Common myeloid progenitor, CD34-positive (primary cell): ENCODE results near the gene F2R.

ENCODE experiments used
- CTCF ChIA-PET: fragments of 350-600 bp; sonication (Branson Sonifier 250); formaldehyde crosslinking; loops from one replicate; lab custom pipeline; 2021; ENCODE audit warnings: antibody characterized with exemption; lab: Charles Lee
- POLR2A ChIA-PET: fragments of 350-600 bp; sonication (Branson Sonifier 250); formaldehyde crosslinking; loops from one replicate; lab custom pipeline; 2021; ENCODE audit warnings: antibody characterized with exemption; lab: Charles Lee
- DNase-seq, 3 donors: peaks; one replicate each; pipeline versions ENCODE4 v3.0.0 to v3.0.0-alpha.2; 2013
- H3K27ac ChIP-seq, 2 experiments: 1 replicate in 1 of 2; 2 replicates in 1 of 2; pipeline ENCODE4 v1.7.0; 2013; ENCODE audit warnings: inconsistent platforms in 2 of 2, low read length in 2 of 2, mild to moderate bottlenecking in 2 of 2, low read depth in 1 of 2, moderate library complexity in 1 of 2; ENCODE audit not compliant: severe bottlenecking in 2 of 2, insufficient read depth in 1 of 2, poor library complexity in 1 of 2
- H3K27me3 ChIP-seq, 5 experiments: replicated peaks in 2 of 5; 1 replicate in 3 of 5; 2 replicates in 2 of 5; pipeline versions ENCODE4 v1.6.1 to v1.7.0; 2013; ENCODE audit warnings: low read length in 4 of 5, mild to moderate bottlenecking in 2 of 5, moderate library complexity in 2 of 5, inconsistent platforms in 1 of 5; ENCODE audit not compliant: insufficient read depth in 5 of 5, control insufficient read depth in 4 of 5
- H3K36me3 ChIP-seq, 4 experiments: 1 replicate in 2 of 4; 2 replicates in 2 of 4; pipeline versions ENCODE4 v1.6.1 to v1.7.0; 2013; ENCODE audit warnings: low read length in 3 of 4, control low read depth in 1 of 4, mild to moderate bottlenecking in 1 of 4; ENCODE audit not compliant: control insufficient read depth in 4 of 4, insufficient read depth in 4 of 4
- H3K4me1 ChIP-seq, 4 experiments: 1 replicate in 3 of 4; 2 replicates in 1 of 4; pipeline versions ENCODE4 v1.6.1 to v1.7.1; 2013; ENCODE audit warnings: low read length in 3 of 4, mild to moderate bottlenecking in 3 of 4, control low read depth in 1 of 4, inconsistent platforms in 1 of 4, moderate library complexity in 1 of 4; ENCODE audit not compliant: control insufficient read depth in 4 of 4, insufficient read depth in 4 of 4; ENCODE audit errors: control extremely low read depth in 1 of 4
- H3K4me3 ChIP-seq, 7 experiments: 1 replicate in 4 of 7; 2 replicates in 3 of 7; pipeline versions ENCODE4 v1.5.1 to v1.7.0; 2013; ENCODE audit warnings: mild to moderate bottlenecking in 7 of 7, low read length in 6 of 7, moderate library complexity in 6 of 7, inconsistent platforms in 2 of 7, low read depth in 2 of 7, control low read depth in 1 of 7; ENCODE audit not compliant: insufficient read depth in 4 of 7, control insufficient read depth in 1 of 7; ENCODE audit errors: extremely low read depth in 1 of 7
- H3K9me3 ChIP-seq, 5 experiments: 1 replicate in 4 of 5; 2 replicates in 1 of 5; pipeline versions ENCODE4 v1.6.1 to v1.7.1; 2013; ENCODE audit warnings: low read length in 4 of 5, mild to moderate bottlenecking in 2 of 5, inconsistent platforms in 1 of 5, low read depth in 1 of 5, moderate library complexity in 1 of 5; ENCODE audit not compliant: control insufficient read depth in 4 of 5, insufficient read depth in 2 of 5; ENCODE audit errors: control extremely low read depth in 1 of 5
- WGBS: methylation state at CpG from one replicate; pipeline ENCODE4 v1.1.5; 2013; ENCODE audit not compliant: insufficient coverage; 5-methylcytosine and 5-hydroxymethylcytosine counted together

Gene F2R

DNA sequence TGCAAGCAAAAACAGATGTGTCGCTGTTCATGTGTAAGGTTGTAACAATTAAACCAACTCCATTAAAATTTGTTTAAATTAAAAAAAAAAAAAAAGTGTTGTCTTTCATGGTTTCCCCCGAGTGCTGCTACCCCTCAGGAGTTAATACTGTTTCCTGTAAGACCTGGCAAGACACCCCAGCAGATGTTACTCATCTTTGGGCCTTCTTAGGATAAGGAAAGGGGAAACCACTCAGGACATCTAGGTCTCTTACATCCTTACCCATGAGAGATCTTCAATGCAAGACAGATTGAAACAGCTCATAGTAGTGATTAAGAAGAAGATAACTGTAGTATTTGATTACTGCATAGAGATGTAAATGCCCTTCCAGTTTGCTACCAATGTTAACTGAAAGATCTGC is 33.5 kb upstream of the F2R start:
- WGBS, result no CpG with 5 or more reads among the region's 2 CpGs
- peak in 1 of 3 donors; percentile 32 for DNase-seq
- ChIA-PET CTCF (interaction anchor here (0.8 to 4.4 kb wide), 4 partner anchors 11 to 92 kb away, joined by 3 to 25 read pairs (median 4); no protein-coding TSS in a partner anchor), POLR2A (interaction anchor here (1.0 kb wide), 1 partner anchor 56 kb away, joined by 3 read pairs; no protein-coding TSS in a partner anchor)
- no peak overlapping the region for H3K4me3 ChIP-seq
- H3K9me3 ChIP-seq, result no peaks in the 10 kb centered on the region
- H3K36me3 ChIP-seq, result peaks cover 22 to 76% (median 42%) of the 10 kb centered on the region in 4 experiments
- H3K27me3 ChIP-seq, result no peaks in the 10 kb centered on the region
- no peak overlapping the region for H3K27ac ChIP-seq
- H3K4me1 ChIP-seq, result peaks cover 0 to 41% (median 12%) of the 10 kb centered on the region in 4 experiments

DNA sequence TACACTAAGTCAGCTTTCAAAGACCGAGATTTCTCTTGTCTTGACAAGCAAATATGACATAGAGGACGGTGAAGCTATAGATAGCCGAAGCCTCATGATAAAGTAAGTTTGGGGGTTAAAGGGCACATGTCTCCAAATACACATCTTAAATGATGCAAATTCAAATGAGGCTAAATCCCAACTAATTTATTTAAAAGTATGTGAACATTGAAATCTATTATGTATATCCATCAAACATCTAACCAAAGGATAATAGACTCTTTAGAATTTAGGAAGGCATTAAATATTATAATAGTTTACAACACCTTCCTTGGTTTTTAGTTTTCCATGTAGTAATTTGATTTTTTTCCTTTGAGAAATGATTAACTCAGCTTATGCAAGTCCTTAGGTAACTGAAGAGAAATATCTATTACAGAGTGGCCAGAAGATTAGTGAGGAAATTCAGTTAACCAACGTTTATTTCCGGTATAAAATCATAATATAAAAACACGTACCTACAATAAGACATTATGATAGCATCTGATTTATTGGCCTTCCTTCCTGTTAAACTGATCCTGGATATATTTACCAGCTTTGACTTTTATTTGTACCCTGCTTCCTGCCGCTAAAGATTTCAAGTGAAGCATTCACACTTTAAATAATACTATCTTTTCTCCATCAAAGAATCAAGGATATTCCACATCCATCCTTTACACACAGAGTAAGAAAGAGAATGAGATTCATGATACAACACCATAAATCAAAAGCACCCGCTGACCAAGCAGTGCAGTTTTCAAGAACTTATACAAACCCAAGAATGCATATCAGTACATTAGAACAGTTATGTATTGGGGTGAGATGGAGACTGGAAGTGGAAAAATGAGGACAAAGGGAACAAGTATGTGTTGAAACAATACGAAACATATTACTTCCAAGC is 31.9 kb upstream of the F2R start:
- Histone ChIP-seq H3K27ac (peak overlapping the region in 1 of 2 experiments; percentile 12), H3K4me1 (peaks cover 0 to 41% (median 12%) of the 10 kb centered on the region in 4 experiments), H3K9me3 (no peaks in the 10 kb centered on the region), H3K4me3 (no peak overlapping the region), H3K36me3 (peaks cover 25 to 74% (median 42%) of the 10 kb centered on the region in 4 experiments), H3K27me3 (no peaks in the 10 kb centered on the region)
- ChIA-PET POLR2A (interaction anchor here (0.9 kb wide), 1 partner anchor 16 kb away, joined by 3 read pairs; no protein-coding TSS in a partner anchor), CTCF (interaction anchor here (1.1 to 4.4 kb wide), 2 partner anchors 12 to 15 kb away, joined by 3 to 25 read pairs; no protein-coding TSS in a partner anchor)
- WGBS, result 0% methylated on average over 2 of the region's 9 CpGs
- DNase-seq, result peak in 2 of 3 donors; percentile 23 to 43

DNA sequence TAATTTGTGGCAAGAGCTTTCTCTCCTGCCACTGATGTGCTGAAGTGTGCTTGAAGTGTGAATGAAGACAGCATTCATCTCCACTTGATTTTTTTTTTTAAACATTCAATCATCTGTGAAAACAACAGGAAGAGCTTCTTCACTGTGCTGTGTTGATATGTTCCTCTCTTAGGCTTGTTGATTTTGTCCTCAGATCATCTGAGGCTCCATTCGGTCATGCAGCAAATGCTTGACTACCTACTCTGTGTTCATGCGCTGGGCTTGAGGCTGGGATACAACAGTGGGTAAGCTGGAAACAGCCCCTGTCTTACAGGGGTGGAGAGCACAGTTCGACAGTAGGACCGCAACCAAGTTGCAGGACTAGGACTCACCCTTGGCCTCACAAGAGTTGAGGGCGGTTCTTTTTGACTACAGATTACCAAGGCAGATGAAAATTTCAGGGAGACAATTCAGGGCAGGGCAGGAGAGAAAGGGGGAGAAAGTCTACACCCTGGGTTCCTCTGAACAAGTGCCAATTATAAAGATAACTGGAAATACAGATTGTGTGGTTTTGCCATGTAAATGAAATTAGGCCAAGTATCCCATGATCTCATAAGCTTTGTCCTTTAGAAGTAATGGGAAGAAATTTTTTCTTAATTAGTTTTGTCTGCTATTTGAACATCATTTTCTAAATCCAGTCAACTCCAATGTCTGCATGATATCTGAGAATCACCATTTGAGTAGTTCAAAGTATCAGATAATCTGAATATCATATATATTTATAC is 31.0 kb upstream of the F2R start:
- ChIA-PET CTCF (interaction anchor here (4.4 kb wide), 1 partner anchor 13 kb away, joined by 25 read pairs; no protein-coding TSS in a partner anchor), POLR2A (no interaction called here)
- Histone ChIP-seq H3K9me3 (no peaks in the 10 kb centered on the region), H3K4me3 (peak overlapping the region in 1 of 7 experiments; percentile 11), H3K27ac (peak overlapping the region in 1 of 2 experiments; percentile 12), H3K36me3 (peaks cover 31 to 75% (median 47%) of the 10 kb centered on the region in 4 experiments), H3K4me1 (peaks cover 0 to 41% (median 12%) of the 10 kb centered on the region in 4 experiments), H3K27me3 (no peaks in the 10 kb centered on the region)
- WGBS, result 77% methylated on average over 5 of the region's 5 CpGs
- DNase-seq, result peak in 1 of 3 donors; percentile 28

DNA sequence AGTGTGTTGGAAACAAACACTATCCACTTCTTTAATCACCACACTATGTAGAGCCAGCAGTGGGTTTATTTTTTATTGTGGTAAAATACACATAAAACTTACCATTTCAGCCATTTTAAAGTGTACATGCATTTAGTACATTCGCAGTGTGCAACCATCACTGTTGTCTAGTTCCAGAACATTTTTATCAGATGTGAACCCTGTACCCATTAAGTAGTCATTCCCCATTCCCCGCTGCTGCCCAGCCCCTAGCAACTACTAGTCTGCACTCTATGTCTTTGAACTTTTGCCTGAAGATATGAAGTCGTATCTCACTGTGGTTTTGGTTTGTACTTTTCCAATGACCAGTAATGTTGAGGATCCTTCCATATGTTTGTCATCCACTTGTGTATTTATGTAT is 30.2 kb upstream of the F2R start:
- ChIA-PET CTCF (no interaction called here), POLR2A (no interaction called here)
- no peaks in the 10 kb centered on the region for H3K27me3 ChIP-seq
- H3K36me3 ChIP-seq, result peaks cover 31 to 75% (median 52%) of the 10 kb centered on the region in 4 experiments
- no peak overlapping the region for H3K4me3 ChIP-seq
- 100% methylated on average over 3 of the region's 3 CpGs for WGBS
- H3K9me3 ChIP-seq, result no peaks in the 10 kb centered on the region
- H3K4me1 ChIP-seq, result peaks cover 0 to 41% (median 12%) of the 10 kb centered on the region in 4 experiments
- H3K27ac ChIP-seq, result no peak overlapping the region
- DNase-seq, result no peak

DNA sequence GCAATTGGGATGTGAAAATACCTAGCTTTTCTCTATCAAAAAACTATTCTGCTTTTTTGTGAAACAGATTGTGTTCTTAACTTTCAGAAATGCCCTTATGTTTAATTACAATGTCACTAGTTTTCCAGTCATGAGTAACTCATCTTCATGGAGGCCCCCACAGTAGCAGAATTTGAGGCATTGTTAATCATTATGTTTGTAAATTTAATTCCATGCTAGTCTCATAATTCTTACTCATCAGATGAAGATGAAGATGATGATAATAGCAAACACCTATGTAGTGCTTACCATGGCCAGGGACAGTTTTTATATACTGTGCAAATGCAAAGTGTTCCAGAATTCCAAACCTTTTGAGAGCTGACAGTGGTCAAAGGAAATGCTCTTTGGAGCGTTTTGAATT is 27.7 kb upstream of the F2R start:
- H3K4me1 ChIP-seq, result peaks cover 0 to 26% (median 8%) of the 10 kb centered on the region in 4 experiments
- no peak overlapping the region for H3K27ac ChIP-seq
- no peak for DNase-seq
- H3K9me3 ChIP-seq, result no peaks in the 10 kb centered on the region
- POLR2A ChIA-PET, result no interaction called here
- CTCF ChIA-PET, result interaction anchor here (1.0 to 2.1 kb wide), 2 partner anchors 34 to 86 kb away, joined by 3 to 5 read pairs; no protein-coding TSS in a partner anchor
- H3K36me3 ChIP-seq, result peaks cover 42 to 87% (median 58%) of the 10 kb centered on the region in 4 experiments
- no peaks in the 10 kb centered on the region for H3K27me3 ChIP-seq
- 100% methylated on average over 1 of the region's 1 CpG for WGBS
- H3K4me3 ChIP-seq, result no peak overlapping the region

DNA sequence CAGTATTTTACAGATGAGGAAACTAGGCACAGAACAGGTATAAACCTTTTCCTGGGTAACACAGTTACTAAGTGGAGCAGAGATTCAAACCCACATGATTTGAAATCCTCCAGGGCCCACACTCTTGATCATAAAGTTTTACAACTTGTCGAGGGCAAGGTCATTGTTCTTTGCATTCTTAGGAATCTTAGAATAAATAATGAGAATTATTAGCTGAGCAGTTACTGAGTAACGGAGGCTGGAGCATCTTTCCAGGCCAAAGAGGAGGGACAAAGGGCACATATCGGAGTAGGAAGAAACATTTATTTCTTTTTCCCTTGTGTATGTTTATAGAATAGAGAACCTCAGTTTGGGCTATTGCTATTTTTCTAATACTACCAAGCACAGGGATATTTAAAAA is 27.1 kb upstream of the F2R start:
- WGBS, result 100% methylated on average over 2 of the region's 3 CpGs
- Histone ChIP-seq H3K27ac (no peak overlapping the region), H3K27me3 (no peaks in the 10 kb centered on the region), H3K36me3 (peaks cover 46 to 88% (median 60%) of the 10 kb centered on the region in 4 experiments), H3K4me1 (peaks cover 0 to 20% (median 5%) of the 10 kb centered on the region in 4 experiments), H3K4me3 (no peak overlapping the region), H3K9me3 (no peaks in the 10 kb centered on the region)
- no peak for DNase-seq
- ChIA-PET CTCF (interaction anchor here (1.3 to 1.4 kb wide), 2 partner anchors 16 to 22 kb away, joined by 3 read pairs; no protein-coding TSS in a partner anchor), POLR2A (no interaction called here)
